Measurements from ENCODE around the gene ZBED3. TPM values are rescaled to one million over a fixed set of nuclear protein-coding genes. Genes with fewer than 3 reads are reported as not detected.
A peak's percentile ranks its signal among the peaks of the same experiment; 100 is the strongest.
"Not testable (repeated sequence)": the region's sequence is repeated elsewhere in the genome, so short reads cannot be mapped to it uniquely, and the experiment has no call there.

Gene ZBED3
- total RNA-seq, 4 donors from 2014 or later: 5.4 to 15.0 (median 8.9) TPM

GRCh38 chr5:77083088-77083487, 4.0 kb downstream of the ZBED3 start:
- intact Hi-C loops (cut with DNase I): loop anchor here (10.0 kb wide), 1 partner anchor 478 kb away; no protein-coding TSS in a partner anchor
- H3K27ac ChIP-seq (replicated peaks in 1 of 4): no peak overlapping the region
- no peak overlapping the region for H3K4me3 ChIP-seq
- peaks cover 12 to 21% (median 18%) of the 10 kb centered on the region in 4 donors for H3K4me1 ChIP-seq
- TF ChIP-seq POLR2AphosphoS5 (IDR thresholded peaks at IDR 0.05): no peak
- TF ChIP-seq POLR2A (IDR thresholded peaks at IDR 0.05; ENCODE audit: low read depth): no peak
- TF ChIP-seq EP300 (IDR thresholded peaks at IDR 0.05): no peak
- no peak for TF ChIP-seq CTCF (IDR thresholded peaks at IDR 0.05)
- no peaks in the 10 kb centered on the region for H3K9me3 ChIP-seq
- peaks cover 0 to 13% (median 2%) of the 10 kb centered on the region in 4 donors for H3K36me3 ChIP-seq
- WGBS: 84% methylated on average over 6 of the region's 6 CpGs
- no peaks in the 10 kb centered on the region for H3K27me3 ChIP-seq
- no peak for DNase-seq (ENCODE audit: extremely low spot score)

- DNase-seq (ENCODE audit: extremely low spot score): no peak
- Histone ChIP-seq H3K27me3 (no peaks in the 10 kb centered on the region), H3K27ac (replicated peaks in 1 of 4) (no peak overlapping the region), H3K4me1 (peaks cover 6 to 18% (median 13%) of the 10 kb centered on the region in 4 donors), H3K36me3 (peaks cover 0 to 13% (median 2%) of the 10 kb centered on the region in 4 donors), H3K9me3 (no peaks in the 10 kb centered on the region), H3K4me3 (no peak overlapping the region)
- no peak for TF ChIP-seq POLR2A (IDR thresholded peaks at IDR 0.05; ENCODE audit: low read depth)
- no peak for TF ChIP-seq CTCF (IDR thresholded peaks at IDR 0.05)
- TF ChIP-seq POLR2AphosphoS5 (IDR thresholded peaks at IDR 0.05): no peak
- TF ChIP-seq EP300 (IDR thresholded peaks at IDR 0.05): no peak
- 97% methylated on average over 1 of the region's 1 CpG for WGBS
- intact Hi-C loops (cut with DNase I): loop anchor here (10.0 kb wide), 1 partner anchor 477 kb away; no protein-coding TSS in a partner anchor
These were observed 4.8 kb downstream of the ZBED3 start for GRCh38 chr5:77082280-77082679.

- peaks cover 0 to 13% (median 2%) of the 10 kb centered on the region in 4 donors for H3K36me3 ChIP-seq
- intact Hi-C loops (cut with DNase I): loop anchor here (10.0 kb wide), 1 partner anchor 476 kb away; no protein-coding TSS in a partner anchor
- WGBS: 84% methylated on average over 5 of the region's 5 CpGs
These were observed 6.2 kb downstream of the ZBED3 start for GRCh38 chr5:77080905-77081304.

GRCh38 chr5:77080479-77080878, 6.6 kb downstream of the ZBED3 start:
- Histone ChIP-seq H3K4me1 (peaks cover 6 to 18% (median 12%) of the 10 kb centered on the region in 4 donors), H3K36me3 (peaks cover 0 to 13% (median 2%) of the 10 kb centered on the region in 4 donors)
- not testable (repeated sequence) for H3K27me3 ChIP-seq; H3K27ac ChIP-seq (replicated peaks in 1 of 4); H3K4me3 ChIP-seq; H3K9me3 ChIP-seq; DNase-seq (ENCODE audit: extremely low spot score)
- intact Hi-C loops (cut with DNase I): loop anchor here (10.0 kb wide), 1 partner anchor 476 kb away; no protein-coding TSS in a partner anchor
- WGBS: 88% methylated on average over 8 of the region's 11 CpGs

More at GRCh38 chr5:77080905-77081304, 6.2 kb downstream of the ZBED3 start:
- Histone ChIP-seq H3K27ac (replicated peaks in 1 of 4) (no peak overlapping the region), H3K9me3 (no peaks in the 10 kb centered on the region), H3K27me3 (no peaks in the 10 kb centered on the region), H3K4me1 (peaks cover 10 to 21% (median 15%) of the 10 kb centered on the region in 4 donors), H3K4me3 (no peak overlapping the region)
- no peak for TF ChIP-seq POLR2A (IDR thresholded peaks at IDR 0.05; ENCODE audit: low read depth)
- no peak for TF ChIP-seq CTCF (IDR thresholded peaks at IDR 0.05)
- TF ChIP-seq EP300 (IDR thresholded peaks at IDR 0.05): no peak
- no peak for TF ChIP-seq POLR2AphosphoS5 (IDR thresholded peaks at IDR 0.05)
- DNase-seq (ENCODE audit: extremely low spot score): no peak

GRCh38 chr5:77077829-77078176, 9.3 kb downstream of the ZBED3 start:
- no peaks in the 10 kb centered on the region for H3K9me3 ChIP-seq
- intact Hi-C loops (cut with DNase I): loop anchor here (5.0 kb wide), 2 partner anchors 46 to 414 kb away; partner anchors contain the start of genes AGGF1 and WDR41
- H3K36me3 ChIP-seq: no peaks in the 10 kb centered on the region
- H3K4me3 ChIP-seq: peak overlapping the region; percentile 64 to 77 (median 66)
- H3K27me3 ChIP-seq: no peaks in the 10 kb centered on the region
- TF ChIP-seq POLR2A (IDR thresholded peaks at IDR 0.05; ENCODE audit: low read depth) (no peak), CTCF (IDR thresholded peaks at IDR 0.05) (peak in 1 of 3 experiments; percentile 2)
- H3K4me1 ChIP-seq: peaks cover 4 to 18% (median 12%) of the 10 kb centered on the region in 4 donors
- 21% methylated on average over 12 of the region's 12 CpGs for WGBS
- H3K27ac ChIP-seq (replicated peaks in 1 of 4): peak overlapping the region; percentile 76 to 85 (median 78)
- DNase-seq (ENCODE audit: extremely low spot score): no peak

All from esophagus muscularis mucosa (tissue), 4 donors.